ENCODE results near the gene NAALADL1.
"Not testable (repeated sequence)": the region's sequence is repeated elsewhere in the genome, so short reads cannot be mapped to it uniquely, and the experiment has no call there.

The NAALADL1 gene

DNA sequence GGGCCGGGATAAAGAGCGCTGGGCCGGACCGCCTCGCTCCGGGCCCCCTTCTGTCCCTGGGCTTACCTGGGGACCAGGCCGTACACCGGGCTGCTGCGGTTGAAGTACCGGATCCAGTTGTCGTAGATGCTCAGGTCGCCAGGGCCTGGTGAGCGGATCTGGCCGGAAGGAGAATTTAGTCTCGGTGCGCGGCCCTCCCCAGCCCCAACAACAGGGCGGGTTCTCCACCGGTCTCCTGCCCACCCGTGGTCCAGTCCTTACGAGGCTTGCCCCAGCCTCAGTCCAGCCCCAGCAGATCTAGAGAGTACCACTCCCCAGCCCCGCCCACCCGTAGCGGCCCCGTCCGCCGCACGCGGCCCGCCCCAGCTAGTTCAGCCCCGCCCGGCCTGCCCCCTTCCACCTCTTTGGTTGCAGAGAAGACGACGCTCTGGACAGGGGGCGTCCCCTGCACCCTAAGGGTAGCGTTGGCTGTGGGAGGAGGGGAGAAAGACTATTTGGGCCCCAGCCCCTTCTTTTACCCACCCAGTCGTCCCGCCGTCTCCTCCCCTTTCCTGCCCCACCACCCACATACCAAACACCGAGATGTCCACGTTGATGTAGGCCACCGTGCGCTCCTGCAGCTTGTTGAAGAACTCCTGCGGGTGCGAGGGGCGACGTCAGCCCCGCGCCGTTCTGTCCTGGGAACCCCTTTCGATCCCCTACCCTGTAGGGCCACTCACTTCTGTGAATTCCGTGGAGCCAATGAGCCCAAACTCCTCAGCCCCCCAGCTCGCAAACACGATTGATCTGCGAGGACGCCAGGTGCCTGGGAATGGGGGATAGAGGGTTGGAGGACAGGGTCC, 10.6 kb downstream of the NAALADL1 start:
- DNase-seq, result no peak

DNA sequence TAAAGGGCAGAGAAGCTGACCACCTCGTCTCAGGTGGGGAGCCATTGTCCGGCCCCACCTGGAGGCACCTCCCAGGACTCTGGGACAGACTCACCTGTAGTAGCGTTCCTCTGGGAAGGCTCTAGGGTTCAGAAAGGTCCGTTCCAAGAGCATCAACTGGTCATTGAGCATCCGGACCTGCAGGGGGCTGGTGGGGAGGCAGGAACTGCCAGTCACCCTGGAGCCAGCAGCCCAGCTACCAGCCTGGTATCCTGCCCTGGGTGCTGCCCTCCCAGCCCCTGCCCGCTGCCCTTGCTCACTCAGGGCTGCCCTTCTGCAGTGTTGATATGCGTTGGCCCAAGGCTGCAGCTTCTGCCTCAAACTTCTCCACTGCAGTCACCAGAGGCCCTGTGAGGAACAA, 12.6 kb downstream of the NAALADL1 start:
- DNase-seq, result no peak

DNA sequence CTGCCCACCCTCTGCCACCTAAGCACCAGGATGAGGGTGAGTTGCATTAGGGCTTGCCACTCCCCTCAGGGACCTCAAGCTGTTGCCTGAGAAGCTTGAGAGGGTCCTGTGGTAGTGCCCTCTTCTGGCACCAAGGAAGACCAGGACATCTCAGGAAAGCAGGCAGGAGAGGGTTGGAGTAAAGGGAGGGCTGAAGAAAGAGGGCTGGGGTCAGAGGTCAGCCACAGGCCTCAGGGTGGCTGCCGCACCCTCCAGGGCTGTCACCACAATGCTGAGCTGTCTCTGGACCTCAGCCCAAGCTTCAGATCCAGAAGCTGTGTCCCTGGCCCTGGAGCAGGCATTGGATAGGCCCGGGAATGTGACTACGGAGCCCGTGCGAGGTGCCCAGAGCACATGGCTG, 13.3 kb downstream of the NAALADL1 start:
- DNase-seq, result no peak

DNA sequence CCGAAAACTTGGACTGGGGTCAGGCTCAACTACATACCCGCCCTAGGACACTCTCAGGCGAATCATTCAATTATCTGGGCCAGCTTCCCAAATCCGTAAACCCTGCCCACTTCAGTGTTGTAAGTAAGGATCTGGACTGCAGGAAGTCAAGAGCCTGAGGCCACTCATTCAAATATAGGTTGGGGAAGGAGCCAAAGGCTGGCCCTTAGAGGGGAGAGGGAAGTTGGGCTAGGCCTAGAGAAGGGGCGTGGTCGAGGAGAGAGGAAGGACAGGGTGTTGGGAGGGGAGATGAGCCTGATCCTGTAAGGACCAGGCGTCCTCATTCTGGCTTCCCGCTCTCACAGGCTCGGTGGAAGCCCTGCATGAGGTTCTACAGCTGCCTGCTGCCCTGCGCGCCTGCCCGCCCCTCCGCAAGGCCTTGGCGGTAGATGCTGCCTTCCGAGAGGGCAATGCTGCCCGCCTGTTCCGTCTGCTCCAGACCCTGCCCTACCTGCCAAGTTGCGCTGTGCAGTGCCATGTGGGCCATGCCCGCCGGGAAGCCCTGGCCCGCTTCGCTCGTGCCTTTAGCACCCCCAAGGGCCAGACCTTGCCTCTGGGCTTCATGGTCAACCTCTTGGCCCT, 14.4 kb downstream of the NAALADL1 start:
- no peak for DNase-seq

DNA sequence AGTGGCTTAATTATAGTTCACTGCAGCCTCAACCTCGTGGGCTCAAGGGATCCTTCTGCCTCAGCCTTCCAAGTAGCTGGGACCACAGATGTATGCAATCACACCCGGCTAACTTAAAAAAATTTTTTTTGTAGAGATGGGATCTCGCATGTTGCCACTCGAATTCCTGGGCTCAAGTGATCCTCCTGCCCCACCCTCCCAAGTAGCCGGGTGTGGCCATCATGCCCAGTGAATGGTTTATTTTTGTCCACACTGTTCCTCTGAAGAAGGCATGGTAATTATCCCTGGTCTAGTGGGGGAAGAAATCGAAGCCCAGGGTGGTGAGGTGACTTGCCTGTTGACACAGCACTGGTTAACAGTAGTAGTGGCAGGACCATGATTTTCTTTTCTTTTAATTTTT, 15.5 kb downstream of the NAALADL1 start:
- DNase-seq, result no peak

DNA sequence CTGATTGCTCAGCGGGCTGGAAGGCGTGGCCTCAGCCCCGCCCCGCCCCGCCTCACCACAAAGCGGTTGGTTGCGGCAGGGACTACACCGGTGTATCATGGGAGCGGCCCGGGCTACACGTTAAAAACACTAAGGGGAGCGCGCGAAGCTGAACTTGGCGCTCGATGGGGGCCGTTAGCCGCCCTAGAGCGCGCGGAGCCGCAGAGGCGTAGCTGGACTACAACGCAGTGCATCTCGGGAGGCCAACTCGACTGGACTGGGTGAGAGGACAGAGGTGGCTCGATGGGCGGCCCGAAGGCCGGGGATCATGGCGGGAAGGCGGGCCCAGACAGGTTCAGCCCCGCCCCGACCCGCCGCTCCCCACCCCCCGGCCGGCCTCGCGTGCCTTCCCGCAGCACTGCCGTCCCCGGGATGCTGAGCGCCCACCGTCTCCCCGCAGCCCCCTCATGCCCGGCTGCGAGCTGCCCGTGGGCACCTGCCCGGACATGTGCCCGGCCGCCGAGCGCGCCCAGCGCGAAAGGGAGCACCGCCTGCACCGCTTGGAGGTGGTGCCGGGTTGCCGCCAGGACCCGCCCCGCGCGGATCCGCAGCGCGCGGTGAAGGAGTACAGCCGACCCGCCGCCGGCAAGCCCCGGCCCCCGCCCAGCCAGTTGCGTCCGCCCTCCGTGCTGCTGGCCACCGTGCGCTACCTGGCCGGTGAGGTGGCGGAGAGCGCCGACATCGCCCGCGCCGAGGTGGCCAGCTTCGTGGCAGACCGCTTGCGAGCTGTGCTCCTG, 17.3 kb downstream of the NAALADL1 start, which contains the start of gene SAC3D1:
Gene SAC3D1 (plus strand): TSS at position 364 of the 776 bp plus-strand sequence. CDS start 83 bp downstream, at position 447.
- peak; percentile 93 for DNase-seq

DNA sequence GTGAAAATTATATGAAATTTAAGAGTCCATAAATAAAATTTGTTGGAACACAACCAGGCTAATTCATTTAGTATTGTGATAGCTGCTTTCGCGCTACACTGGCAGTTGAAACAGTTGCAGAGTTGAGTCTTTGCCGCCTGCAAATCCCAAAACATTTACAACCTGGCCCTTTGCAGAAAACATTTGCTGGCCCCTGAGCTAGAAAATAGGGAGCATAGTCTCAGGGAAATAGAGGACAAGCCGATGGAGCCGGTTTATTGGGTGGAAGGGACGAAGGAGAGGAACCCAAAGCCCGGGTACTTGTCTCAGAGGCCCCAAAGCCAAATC, 17.9 kb downstream of the NAALADL1 start:
- DNase-seq, result no peak

DNA sequence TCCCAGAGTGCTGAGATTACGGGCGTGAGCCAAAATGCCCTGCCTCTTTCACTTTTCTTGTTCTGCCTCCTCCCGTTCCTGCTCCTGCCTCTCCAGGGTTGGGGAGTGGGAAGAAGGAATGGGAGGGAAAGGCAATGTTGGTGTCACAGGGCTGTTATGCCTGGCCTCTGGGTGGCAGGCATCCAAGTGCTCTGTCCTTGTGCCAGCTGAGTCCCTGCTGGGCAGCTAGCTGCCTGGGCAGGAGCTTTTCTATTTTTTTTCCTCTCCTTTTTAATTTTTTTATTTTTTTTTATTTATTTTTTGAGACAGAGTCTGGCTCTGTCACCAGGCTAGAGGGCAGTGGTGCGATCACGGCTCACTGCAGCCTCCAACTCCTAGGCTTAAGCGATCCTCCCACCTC, 21.4 kb downstream of the NAALADL1 start:
- DNase-seq, result no peak

DNA sequence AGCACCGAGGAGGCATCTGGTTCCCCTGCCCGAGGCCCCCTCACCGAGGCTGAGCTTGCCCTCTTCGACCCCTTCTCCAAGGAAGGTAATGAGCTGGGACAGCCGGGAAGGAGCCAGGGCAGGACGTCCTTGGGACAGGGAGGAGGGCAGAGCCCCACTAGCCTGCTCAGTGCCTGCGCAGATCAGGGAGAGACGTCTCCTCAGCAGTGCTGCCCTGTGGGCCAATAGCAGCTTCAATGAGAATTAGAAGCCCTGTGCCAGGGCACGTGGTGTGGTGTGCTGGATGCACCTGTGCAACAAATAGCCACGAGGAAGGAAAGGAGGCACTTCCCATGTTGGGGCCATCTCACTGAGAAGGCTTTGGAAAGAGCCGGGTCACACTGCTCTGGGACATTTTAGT, 22.8 kb downstream of the NAALADL1 start:
- no peak for DNase-seq

DNA sequence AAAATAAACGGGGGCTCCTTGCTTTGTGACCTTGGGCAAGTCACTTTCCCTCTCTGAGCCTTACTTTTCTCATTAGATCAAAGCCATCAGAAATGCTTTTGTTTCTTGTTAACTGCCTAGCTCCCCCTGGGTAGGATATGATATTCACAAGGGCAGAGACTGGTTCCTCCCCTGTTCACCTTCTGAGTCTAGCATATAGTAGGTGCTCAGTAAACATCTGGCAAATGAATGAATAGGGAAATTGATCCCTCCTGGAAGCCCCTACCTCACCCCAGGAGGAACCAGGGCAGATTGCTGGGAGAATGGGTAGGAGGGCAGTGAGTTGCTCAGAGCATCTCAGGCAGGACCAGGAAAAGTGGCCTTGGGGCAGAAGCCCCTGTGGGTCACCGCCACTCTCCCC, 23.9 kb downstream of the NAALADL1 start:
- no peak for DNase-seq

DNA sequence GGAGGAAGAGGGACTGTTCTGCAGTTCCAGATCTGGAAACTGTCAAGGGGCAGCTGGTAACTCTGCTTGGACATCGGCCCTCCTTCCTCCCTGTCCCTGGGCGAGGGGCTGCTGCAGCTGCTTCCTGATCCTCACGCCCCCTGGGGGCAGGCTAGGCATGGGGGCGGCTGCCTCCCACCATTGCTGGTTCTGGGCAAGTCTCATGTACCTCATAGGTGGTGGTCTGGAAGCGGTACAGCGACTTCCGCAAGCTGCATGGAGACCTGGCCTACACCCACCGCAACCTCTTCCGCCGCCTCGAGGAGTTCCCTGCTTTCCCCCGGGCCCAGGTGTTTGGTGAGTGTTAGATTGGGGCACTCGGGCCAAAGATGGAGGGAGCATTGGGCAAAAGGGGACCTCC, 26.1 kb downstream of the NAALADL1 start:
- no peak for DNase-seq

DNA sequence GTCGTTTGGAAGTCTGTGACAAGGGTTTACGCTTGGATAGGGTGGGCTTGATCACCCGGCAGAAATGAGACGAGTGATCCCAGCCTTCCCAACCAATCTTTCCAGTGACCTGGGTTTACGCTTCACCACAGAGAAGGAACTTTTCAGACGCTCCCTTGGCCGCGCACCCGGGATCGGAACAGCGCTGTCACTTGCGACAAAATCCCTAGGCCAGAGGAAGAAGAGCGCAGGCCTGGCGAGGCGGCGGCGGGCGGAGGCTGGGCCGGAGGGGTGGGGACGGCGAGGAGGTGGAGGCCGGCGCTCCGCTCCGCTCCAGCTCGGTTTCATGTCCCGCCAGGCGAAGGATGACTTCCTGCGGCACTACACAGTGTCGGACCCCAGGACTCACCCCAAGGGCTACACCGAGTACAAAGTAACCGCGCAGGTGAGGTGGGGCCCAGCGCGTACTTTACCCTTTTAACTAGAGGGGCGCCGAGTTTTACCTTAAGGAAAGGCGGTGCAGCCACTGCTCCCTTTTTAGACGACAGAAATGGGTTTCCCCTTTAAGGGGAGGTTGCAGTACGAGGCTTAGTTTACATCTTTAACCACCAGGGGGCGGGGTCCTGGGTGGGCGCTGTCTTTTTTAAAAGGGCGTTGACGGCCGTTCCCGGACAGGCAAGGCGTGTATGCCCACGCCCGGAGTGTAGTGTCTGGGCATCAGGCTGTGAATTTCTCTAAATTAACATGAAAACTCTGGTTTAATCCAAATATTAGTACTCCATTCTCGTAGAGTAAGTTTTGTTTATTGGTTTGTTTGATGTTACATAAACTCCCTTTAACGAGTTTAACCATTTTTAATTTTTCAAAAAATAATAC, 30.9 kb downstream of the NAALADL1 start, which contains the start of gene SNX15:
Gene SNX15 (plus strand): TSS at position 227 of the 855 bp plus-strand sequence. CDS start 99 bp downstream, at position 326.
- peak; percentile 97 for DNase-seq

DNA sequence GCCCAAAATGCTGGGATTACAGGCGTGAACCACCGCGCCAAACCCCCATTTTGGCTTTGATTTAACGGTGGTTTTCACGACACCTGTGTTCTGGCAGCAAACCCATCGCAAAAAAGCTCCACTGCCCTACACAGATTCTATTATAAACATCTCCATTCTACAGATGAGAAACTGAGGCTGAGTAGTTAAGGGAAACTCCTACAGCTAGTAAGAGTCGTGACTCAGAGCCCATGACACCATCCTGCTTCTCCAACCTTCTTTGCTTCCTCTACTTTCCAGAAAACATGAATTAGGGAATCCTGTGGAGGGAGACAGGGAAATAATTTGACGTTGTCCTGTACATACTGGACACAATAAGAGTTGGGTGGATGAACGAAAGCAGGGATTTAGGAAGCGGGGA, 31.5 kb downstream of the NAALADL1 start:
- no peak for DNase-seq

DNA sequence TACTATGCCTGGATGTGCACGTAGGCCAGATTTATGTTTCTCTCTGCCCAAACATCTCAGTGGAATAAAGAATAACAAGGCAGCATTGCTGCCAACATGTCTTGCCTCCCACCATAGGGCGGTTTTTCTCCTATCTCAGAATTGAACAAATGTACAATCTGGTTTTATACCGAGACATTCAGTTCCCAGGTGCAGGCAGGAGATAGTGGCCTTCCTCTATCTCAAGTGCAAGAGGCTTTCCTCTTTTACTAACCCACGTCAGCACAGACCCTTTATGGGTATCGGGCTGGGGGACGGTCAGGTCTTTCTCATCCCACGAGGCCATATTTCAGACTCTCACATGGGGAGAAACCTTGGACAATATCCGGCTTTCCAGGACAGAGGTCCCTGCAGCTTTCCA, 34.9 kb downstream of the NAALADL1 start:
- not testable (repeated sequence) for DNase-seq

DNA sequence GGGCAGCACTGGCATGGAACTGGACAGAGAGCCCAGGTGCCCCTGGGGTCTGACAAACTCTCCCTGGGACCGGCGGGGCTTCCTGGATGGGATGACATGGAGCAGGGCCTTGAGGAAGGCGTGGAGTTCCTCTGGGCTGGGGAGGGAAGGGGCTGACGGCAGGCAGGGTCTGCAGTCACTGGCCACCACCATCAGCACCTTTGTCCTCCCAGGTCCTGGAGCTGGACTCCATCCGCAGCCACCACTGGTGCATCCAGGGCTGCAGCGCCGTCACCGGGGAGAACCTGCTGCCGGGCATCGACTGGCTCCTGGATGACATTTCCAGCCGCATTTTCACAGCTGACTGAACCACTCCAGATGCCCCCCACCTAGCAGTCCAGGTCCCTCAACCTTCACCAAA, 36.8 kb downstream of the NAALADL1 start:
- no peak for DNase-seq

DNA sequence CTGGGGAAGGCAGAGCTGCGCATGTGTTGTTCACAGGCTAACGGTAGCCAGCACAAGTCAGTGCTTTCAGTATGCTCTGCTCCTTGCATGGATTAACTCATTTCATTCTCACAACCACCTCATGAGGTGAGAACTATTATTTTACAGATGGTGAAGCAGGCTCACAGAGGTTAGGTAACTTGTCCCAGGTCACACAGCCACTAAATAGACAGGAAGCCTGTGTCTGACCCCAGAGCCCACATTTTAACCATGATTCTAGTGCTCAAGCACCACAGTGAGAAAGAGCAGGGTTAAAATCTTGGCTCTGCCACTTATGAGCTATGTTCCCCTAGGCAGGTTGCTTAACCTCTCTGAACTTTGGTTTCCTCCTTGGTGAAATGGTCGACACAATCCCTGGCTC, 37.4 kb downstream of the NAALADL1 start:
- no peak for DNase-seq

DNA sequence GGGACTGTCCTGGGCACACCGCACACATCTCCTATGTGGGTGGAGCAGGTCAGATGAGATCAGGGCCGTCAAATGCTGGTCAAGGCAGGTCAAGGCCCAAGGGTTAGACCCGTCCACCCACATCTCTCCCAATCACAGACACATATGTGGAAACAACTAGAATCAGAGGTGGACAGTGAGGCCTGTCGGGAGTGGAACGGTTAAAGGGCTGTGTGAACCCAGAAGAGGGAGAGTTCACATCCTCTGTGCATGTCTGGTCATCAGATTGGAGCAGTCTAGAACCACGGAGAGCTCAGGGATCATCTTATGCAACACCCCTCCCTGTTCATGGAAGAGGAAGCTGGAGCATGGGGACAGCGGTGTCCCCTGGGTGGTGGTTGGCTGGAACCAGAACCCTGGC, 38.5 kb downstream of the NAALADL1 start:
- DNase-seq, result no peak

DNA sequence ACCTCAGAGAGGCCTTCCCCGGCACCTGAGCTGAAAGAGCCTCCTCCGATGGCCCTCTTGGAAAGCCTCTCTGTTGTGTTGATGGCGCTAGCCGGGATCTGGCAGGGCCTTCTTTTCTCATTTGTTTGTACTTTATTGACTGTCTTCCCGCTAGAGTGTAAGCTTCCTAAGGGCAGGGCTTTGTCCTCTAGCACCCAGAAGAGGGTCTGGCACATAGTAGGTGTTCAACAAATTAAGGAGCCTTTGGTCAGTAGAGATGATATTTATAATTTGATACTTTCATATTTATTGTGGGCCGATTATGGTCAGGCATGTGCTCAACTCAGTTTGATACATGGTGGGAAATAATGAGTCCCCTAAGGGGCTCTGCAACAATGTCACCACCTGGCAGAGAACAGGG, 40.4 kb downstream of the NAALADL1 start:
- DNase-seq, result no peak

DNA sequence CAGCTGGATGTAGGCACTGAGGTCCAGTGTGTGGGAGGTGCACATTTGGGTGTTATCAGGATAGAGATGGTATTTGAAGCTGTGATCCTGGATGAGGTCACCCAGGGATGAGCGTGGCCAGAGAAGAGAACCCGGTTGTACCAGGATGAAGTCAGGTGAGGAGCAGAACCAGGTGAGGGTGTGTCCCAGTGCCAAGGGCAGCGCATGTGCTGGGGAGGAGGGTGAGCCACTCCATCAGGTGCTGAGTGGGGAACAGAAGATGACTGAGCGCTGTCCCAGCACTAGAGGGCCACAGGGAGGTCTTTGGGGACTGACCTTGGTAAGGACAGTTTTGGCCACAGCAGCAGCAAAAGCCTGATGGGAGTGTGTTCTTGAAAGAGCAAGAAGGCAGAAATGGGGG, 41.6 kb downstream of the NAALADL1 start:
- DNase-seq, result no peak

DNA sequence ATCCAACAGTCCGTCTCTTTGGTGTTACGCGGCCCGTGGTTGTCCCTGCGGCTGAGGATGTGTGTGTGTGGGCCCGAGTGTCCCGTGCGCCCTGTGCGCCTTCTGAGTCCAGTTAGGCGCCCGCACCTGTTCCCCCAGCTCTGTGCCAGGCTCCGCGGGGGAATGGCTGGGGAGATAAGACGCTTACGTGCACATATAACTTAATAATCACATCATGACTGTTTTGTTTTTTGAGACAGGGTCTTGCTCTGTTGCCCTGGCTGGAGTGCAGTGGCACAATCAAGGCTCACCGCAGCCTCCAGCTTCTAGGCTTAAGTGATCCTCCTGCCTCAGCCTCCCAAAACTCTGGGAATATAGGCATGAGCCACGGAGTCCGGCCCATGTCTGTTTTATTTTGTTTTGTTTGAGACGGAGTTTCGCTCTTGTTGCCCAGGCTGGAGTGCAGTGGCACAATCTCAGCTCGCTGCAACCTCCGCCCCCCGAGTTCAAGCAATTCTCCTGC, 43.6 kb downstream of the NAALADL1 start:
- DNase-seq, result no peak

DNA sequence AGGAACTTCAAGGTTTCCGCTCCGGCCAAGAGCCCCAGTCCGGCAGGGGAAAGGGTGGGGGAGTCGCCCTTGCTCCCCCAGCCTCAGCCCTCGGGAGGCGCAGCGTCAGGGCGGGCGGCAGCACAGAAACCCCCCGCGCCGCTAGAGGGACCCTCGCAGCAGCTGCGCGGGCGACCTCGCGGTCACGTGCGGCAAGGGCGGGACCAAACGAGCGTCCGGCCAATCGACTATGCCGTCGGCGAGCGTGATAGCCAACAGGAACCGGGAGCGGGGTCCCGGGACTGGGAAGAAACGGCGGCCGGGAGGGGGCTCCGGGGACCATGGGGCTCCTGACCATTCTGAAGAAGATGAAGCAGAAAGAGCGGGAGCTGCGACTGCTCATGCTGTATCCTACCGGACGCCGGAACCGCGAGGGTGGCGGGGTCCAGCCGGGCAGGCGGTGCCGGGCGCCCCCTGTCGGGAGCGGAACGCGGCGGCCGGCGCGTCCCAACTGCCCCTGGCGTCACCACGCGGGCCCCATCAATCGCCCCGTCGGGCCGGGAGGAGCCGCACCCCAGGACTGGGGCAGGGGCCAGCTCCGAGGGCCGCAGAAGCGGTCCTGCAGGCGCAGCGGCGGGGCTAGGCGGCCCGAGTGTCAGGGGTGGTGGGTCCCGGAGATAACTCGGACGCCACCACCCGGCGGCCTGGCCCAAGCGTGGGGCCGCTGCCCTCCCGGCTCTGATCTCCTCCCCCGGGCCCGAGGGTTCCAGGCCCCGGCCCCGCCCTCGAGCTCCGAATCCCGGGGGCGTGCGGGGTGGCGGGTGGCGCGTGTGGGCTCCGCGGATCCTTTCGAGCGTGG, 44.2 kb downstream of the NAALADL1 start, which contains the start of gene ARL2:
Gene ARL2 (plus strand): TSS at position 273 of the 838 bp plus-strand sequence. CDS start 48 bp downstream, at position 321.
- DNase-seq, result peak; percentile 90
